Neuron (in vitro differentiated cells): Measurements from ENCODE around the gene PDE10A.
"Not testable (repeated sequence)": the region's sequence is repeated elsewhere in the genome, so short reads cannot be mapped to it uniquely, and the experiment has no call there.

Source experiments
- H2AFZ ChIP-seq: one replicate; pipeline ENCODE4 v1.6.1; 2013; ENCODE audit warnings: low read depth, mild to moderate bottlenecking, inconsistent platforms, low read length, moderate library complexity
- H3K27me3 ChIP-seq: one replicate; pipeline ENCODE4 v1.6.1; 2013; ENCODE audit warnings: low read length; ENCODE audit not compliant: insufficient read depth
- H3K36me3 ChIP-seq: one replicate; pipeline ENCODE4 v1.6.1; 2013; ENCODE audit warnings: low read length; ENCODE audit not compliant: insufficient read depth
- H3K4me1 ChIP-seq: one replicate; pipeline ENCODE4 v1.6.1; 2013; ENCODE audit warnings: low read length; ENCODE audit not compliant: insufficient read depth
- H3K4me3 ChIP-seq: 2 replicates; pipeline ENCODE4 v1.5.1; 2013; ENCODE audit warnings: mild to moderate bottlenecking, low read length, moderate library complexity
- H3K9me3 ChIP-seq: one replicate; pipeline ENCODE4 v1.6.1; 2013; ENCODE audit warnings: low read length

Gene PDE10A

DNA sequence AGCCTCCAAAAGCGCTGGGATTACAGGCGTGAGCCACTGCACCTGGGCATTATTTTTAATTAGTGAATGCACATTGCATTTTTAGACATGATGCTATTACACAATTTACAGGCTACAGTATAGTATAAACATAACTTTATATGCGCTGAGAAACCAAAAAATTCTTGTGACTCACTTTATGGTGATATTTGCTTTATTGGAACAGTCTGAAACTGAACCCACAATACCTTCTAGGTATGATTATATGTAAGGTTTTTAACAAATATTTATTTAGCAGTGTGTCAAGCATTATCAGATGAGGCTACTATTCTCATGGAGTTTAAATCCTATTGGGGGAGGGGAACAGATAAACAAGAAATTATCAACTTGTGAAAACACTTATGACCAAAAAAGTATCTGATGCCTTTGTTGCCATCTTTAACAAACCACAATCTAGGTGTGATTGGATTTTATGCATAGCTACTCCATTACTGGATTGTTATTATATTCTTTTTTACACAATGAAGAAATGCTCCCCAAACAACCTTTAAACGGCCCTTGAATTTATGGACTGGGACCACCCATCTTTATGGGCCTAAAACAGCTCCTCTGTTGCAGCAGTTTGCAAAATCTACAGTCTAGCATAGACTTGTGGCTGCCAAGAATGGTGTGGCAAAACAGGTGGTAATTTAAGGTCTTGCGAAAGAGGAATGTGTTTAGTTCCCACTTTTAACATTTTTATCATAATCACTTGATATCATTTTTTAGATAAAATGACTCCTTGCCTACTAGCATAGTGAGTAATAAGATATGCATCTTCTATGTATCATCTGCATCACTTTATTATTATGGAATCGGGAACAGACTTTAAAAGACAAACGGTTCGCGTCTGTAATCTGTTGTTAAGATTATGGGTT is 194.5 kb downstream of the PDE10A start:
- no peaks in the 10 kb centered on the region for H3K4me1 ChIP-seq
- H3K4me3 ChIP-seq = no peak overlapping the region
- no peak overlapping the region for H2AFZ ChIP-seq
- peaks cover 4% of the 10 kb centered on the region for H3K36me3 ChIP-seq
- no peaks in the 10 kb centered on the region for H3K27me3 ChIP-seq
- peaks cover 1% of the 10 kb centered on the region for H3K9me3 ChIP-seq

DNA sequence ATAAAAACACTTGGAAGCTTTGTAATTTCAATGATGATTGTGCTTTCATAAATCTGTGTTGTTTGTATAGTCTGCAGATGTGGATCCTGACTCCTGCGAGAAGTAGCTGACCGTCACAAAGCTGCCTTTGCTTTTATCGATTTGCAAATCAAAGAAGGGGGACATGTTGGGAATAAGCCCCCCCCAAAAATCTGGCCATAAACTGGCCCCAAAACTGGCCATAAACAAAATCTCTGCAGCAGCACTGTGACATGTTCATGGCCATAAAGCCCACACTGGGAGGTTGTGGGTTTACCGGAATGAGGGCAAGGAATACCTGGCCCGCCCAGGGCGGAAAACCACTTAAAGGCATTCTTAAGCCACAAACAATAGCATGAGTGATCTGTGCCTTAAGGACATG is 199.5 kb downstream of the PDE10A start:
- not testable (repeated sequence) for H2AFZ ChIP-seq, H3K27me3 ChIP-seq, H3K4me3 ChIP-seq, H3K4me1 ChIP-seq, H3K9me3 ChIP-seq, H3K36me3 ChIP-seq

DNA sequence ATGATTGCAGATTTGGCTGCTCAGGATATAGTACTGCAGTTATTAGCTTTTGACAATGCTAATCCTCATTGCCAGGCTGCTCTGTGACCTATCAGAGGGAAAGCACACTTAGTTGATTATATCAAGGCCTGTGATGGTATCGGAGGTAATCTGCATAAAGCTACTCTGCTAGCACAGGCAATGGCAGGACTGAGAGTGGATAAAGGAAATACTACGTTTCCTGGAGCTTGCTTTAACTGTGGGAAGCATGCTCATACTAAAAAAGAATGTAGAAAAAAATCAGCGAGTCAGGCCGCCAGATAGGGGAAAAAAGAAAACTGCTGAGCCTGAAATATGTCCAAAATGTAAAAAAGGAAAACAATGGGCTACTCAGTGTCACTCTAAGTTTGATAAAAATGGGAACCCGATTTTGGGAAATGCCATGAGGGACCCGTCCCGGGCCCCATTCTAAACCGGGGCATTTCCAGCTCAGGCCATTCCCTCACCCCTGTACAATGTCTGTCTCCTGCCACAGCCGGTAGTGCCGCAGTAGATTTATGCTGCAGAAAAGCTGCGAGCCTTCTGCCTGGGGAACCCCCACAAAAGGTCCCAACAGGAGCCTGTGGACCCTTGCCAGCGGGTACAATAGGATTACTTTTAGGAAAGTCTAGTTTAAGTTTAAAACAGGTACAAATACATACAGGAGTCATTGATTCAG is 203.3 kb downstream of the PDE10A start:
- H3K27me3 ChIP-seq, H3K36me3 ChIP-seq, H2AFZ ChIP-seq, H3K9me3 ChIP-seq: not testable (repeated sequence)
- H3K4me3 ChIP-seq = peak overlapping the region; percentile 20
- H3K4me1 ChIP-seq = peaks cover 11% of the 10 kb centered on the region

DNA sequence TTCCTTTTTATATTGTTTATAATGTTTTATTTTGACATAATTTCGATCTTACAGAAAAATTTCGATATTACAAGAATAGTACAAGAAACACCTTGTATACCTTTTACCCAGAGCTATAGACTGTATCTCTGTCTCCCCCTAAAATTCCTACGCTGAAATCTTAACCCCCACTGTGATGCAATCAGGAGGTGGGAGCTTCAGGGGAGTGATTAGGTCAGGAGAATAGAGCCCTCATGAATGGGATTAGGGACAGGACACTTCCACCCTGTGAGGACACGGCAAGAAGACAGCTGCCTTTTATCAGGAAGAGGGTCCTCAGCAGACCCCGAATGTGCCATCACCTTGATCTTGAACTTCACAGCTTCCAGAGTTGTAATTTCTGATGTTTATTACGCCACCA is 204.9 kb downstream of the PDE10A start:
- no peaks in the 10 kb centered on the region for H3K27me3 ChIP-seq
- peaks cover 5% of the 10 kb centered on the region for H3K9me3 ChIP-seq
- no peaks in the 10 kb centered on the region for H3K36me3 ChIP-seq
- peaks cover 11% of the 10 kb centered on the region for H3K4me1 ChIP-seq
- H3K4me3 ChIP-seq = no peak overlapping the region
- no peak overlapping the region for H2AFZ ChIP-seq

DNA sequence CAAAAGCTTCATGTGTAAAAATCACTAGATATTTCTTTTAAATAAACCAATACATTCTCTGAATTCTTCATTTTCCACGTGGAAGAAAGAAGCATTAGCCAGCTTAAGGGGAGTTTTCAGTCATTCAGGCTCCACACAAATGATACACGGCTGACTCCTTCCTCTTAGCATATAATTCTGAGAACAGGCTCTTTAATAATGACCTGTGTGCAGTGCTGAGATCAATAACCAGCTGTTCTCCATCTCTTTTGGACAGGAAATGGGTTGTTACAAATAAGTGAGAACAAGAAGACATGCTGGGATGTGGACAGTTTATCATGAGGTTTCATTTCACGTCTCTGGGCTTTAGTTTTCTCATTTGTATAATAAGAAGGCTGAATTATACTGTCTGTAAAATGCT is 206.8 kb downstream of the PDE10A start:
- no peaks in the 10 kb centered on the region for H3K9me3 ChIP-seq
- H3K4me3 ChIP-seq = no peak overlapping the region
- no peaks in the 10 kb centered on the region for H3K27me3 ChIP-seq
- H3K36me3 ChIP-seq = no peaks in the 10 kb centered on the region
- H3K4me1 ChIP-seq = peaks cover 11% of the 10 kb centered on the region
- no peak overlapping the region for H2AFZ ChIP-seq

DNA sequence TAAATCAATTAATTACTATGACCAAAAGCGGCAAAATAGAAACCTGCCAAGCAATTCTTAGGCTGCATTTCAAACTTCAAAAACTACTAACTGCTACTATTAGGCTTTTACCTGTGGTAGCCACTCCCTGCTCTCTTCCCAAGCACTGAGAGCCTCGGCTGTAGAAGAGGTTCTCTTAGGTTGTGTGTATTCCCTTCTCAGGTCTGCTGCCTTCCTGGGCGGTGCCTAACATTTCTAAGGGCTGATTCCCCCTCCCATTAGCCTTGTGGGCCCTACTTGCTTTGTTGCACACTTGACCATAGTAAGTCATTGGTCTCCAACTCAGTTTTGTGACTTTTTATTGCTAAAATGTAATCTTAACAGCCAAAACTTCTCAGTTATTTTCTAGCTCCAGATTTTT is 207.6 kb downstream of the PDE10A start:
- Histone ChIP-seq H3K9me3 (no peaks in the 10 kb centered on the region), H3K4me3 (no peak overlapping the region), H3K36me3 (no peaks in the 10 kb centered on the region), H3K27me3 (no peaks in the 10 kb centered on the region), H3K4me1 (peaks cover 11% of the 10 kb centered on the region), H2AFZ (no peak overlapping the region)

DNA sequence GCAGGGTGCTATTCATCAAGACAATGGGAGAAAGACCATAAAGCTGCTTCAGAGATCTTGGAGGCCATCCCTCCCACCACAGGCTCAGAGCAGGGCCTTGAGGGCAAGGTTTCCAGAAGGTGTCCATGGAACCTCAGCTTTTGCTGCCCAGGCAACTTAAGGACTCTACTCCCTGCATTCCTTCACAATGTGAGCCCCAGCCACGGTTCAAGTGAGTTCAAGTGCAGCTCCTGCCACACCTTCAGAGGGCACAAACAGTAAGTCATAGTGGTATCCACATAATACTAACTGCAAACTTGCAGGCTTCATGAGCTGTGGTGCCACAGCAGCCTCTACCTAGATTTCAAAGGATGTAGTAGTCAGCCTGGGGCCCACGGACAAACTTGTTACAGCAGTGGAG is 209.6 kb downstream of the PDE10A start:
- no peak overlapping the region for H3K4me3 ChIP-seq
- no peak overlapping the region for H2AFZ ChIP-seq
- peaks cover 3% of the 10 kb centered on the region for H3K4me1 ChIP-seq
- H3K36me3 ChIP-seq = no peaks in the 10 kb centered on the region
- no peaks in the 10 kb centered on the region for H3K27me3 ChIP-seq
- H3K9me3 ChIP-seq = no peaks in the 10 kb centered on the region

DNA sequence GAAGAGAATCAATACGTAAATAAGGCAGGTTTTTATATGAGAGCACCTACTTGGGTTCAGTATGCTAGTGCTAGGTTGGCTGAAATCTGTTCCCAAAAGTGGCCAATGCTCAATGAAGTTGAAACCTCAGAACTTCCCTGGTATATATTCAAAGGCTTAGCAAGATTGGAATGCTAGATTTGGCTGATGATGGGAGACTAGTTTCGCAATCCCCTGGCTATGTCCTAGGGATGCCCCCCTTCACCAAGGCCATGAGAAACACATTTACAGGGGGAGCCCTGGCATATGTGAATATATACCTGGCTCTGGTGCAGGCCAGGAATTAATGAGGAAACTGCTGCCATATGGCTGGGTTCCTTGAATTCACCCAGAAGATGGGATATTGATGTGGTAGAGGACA is 211.2 kb downstream of the PDE10A start:
- Histone ChIP-seq H3K27me3 (no peaks in the 10 kb centered on the region), H3K36me3 (no peaks in the 10 kb centered on the region), H3K4me3 (no peak overlapping the region), H2AFZ (no peak overlapping the region), H3K4me1 (peaks cover 3% of the 10 kb centered on the region), H3K9me3 (no peaks in the 10 kb centered on the region)

DNA sequence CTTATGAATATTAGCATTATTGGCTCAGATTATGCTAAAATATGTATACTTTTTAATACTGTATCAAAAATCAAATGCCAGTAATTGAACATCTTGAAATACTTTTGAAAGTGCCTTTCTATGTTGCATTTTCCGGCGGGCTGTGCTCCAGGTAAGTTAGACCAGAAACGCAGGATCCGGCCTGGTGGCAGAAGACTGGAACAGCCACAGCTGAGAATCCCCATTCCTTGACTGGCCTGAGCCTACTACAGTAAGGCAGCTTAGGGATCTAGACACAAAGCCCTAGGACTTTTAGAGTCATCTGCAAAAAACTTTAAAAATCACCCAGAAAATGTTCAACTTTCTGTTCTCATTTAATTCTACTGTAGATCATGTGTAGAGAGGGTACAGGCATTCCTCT is 214.8 kb downstream of the PDE10A start:
- H3K4me1 ChIP-seq = no peaks in the 10 kb centered on the region
- H2AFZ ChIP-seq = no peak overlapping the region
- H3K36me3 ChIP-seq = peaks cover 6% of the 10 kb centered on the region

DNA sequence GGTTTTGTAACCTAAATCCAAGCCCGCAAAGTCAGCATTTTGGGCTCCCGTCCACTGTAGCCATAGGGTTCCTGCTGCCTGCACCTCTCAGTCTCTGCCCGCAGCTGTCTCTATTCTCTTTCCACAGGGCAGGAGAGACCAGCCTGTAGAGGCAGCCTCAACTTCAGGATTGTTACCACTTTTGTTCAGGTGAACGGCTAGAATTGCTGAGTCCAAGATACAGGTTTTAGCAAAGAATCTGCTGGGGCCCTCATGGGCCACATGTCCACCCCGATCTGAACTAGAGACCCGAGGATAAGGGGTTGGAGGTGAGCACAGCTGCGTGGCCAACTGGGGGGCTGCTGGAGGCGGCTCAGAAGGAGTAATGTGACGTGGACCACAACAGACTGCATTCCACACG is 215.9 kb downstream of the PDE10A start:
- Histone ChIP-seq H3K9me3 (peaks cover 9% of the 10 kb centered on the region), H3K36me3 (peaks cover 6% of the 10 kb centered on the region), H2AFZ (no peak overlapping the region), H3K4me1 (no peaks in the 10 kb centered on the region), H3K27me3 (no peaks in the 10 kb centered on the region), H3K4me3 (no peak overlapping the region)

More for the DNA sequence above, 214.8 kb downstream of the PDE10A start:
- peaks cover 8% of the 10 kb centered on the region for H3K9me3 ChIP-seq
- H3K4me3 ChIP-seq = no peak overlapping the region
- no peaks in the 10 kb centered on the region for H3K27me3 ChIP-seq

DNA sequence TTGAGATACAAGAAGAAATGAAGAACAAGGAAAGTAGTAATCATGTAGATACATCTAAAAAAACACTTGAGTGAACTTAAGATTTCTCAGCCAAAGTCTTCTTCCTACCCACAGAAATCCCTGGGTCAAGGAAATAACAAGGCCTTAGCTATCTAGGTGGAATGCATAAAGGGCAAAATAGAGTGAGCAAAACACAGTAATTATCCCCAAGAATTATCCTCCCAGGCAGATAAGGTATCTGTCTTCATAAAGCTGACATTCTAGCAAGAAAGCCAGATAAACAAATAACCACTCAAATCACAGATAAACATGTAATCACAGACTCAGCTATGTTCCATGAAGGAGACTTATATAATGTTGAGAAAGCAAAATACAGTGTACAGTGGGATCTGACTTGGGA is 216.7 kb downstream of the PDE10A start:
- peaks cover 6% of the 10 kb centered on the region for H3K36me3 ChIP-seq
- no peaks in the 10 kb centered on the region for H3K27me3 ChIP-seq

DNA sequence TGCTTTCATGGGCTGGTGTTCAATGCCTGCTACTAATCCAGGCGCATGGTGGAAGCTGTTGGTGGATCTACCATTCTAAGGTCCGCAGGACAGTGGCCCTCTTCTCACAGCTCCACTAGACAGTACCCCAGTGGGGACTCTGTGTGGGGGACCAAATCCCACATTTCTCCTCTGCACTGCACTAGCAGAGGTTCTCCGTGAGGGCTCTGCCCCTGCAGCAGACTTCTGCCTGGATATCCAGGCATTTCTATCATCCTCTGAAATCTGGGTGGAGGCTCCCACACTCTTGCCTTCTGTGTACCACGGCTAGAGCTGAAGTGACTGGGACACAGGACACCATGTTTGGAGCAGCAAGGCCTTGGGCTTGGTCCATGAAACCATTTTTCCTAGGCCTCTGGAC is 219.6 kb downstream of the PDE10A start:
- Histone ChIP-seq H3K4me3 (no peak overlapping the region), H3K27me3 (no peaks in the 10 kb centered on the region), H3K36me3 (peaks cover 6% of the 10 kb centered on the region), H3K9me3 (peaks cover 9% of the 10 kb centered on the region), H3K4me1 (no peaks in the 10 kb centered on the region), H2AFZ (no peak overlapping the region)

More for the DNA sequence above, 216.7 kb downstream of the PDE10A start:
- Histone ChIP-seq H3K9me3 (peaks cover 9% of the 10 kb centered on the region), H3K4me1 (no peaks in the 10 kb centered on the region), H3K4me3 (no peak overlapping the region), H2AFZ (no peak overlapping the region)

DNA sequence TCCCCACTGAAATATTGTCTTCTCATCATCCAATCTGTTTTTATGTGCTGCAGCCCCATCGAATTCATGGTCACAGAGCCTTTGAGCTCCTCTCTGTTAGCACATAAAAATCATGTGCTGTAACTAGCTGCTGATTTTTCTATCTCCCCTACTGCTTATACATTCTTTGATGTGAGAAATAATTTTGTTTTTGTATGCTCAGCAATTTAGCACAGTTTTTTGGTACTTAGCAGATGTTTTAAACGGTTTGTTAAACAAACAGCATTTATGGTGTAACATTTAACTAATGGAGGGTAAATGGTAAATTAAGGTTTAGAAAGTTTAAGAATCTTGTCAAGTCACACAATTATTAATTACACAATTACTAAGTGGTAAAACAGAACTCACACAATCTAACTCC is 221.9 kb downstream of the PDE10A start:
- no peaks in the 10 kb centered on the region for H3K4me1 ChIP-seq
- peaks cover 5% of the 10 kb centered on the region for H3K36me3 ChIP-seq
- H3K9me3 ChIP-seq = peaks cover 9% of the 10 kb centered on the region
- H2AFZ ChIP-seq = no peak overlapping the region
- no peak overlapping the region for H3K4me3 ChIP-seq
- H3K27me3 ChIP-seq = no peaks in the 10 kb centered on the region
